IMR-90 (cell line): ENCODE data around the gene COLEC12. TPM values are rescaled to one million over a fixed set of nuclear protein-coding genes. Genes with fewer than 3 reads are reported as not detected.

Experiments used
- ATAC-seq: fragments of 200-7000 bp; cut with Tn5 transposase; 2 replicates; pipeline ENCODE4 v1.9.1; 2020; ENCODE audit warnings: low read depth, mild to moderate bottlenecking, moderate library complexity
- BruUV-seq: library from RNA; stranded (reverse); fragments of 400-500 nt; replicated peaks from 2 replicates; lab custom pipeline; 2021; lab: Mats Ljungman, UMichigan
- CTCF ChIA-PET: fragments of 300-600 bp; formaldehyde crosslinking; extraction: SDS; loops from one replicate; lab custom pipeline; 2021; ENCODE audit warnings: antibody characterized with exemption; lab: Yijun Ruan, JAX
- POLR2A ChIA-PET: fragments of 300-600 bp; sonication (Branson Sonifier 250); formaldehyde crosslinking; loops from one replicate; lab custom pipeline; 2022; ENCODE audit warnings: antibody characterized with exemption; ENCODE audit not compliant: unreplicated experiment; lab: Charles Lee
- DNase-seq: peaks from one replicate; pipeline ENCODE4 v3.0.0; 2013
- H2AFZ ChIP-seq: replicated peaks from 2 replicates; pipeline ENCODE3; 2013; ENCODE audit warnings: low read length, mild to moderate bottlenecking; ENCODE audit not compliant: poor library complexity
- H2AK5ac ChIP-seq: 2 replicates; pipeline ENCODE4 v1.6.1; 2013; ENCODE audit warnings: low read depth, low read length, inconsistent platforms
- H2AK9ac ChIP-seq: replicated peaks from 2 replicates; pipeline ENCODE3; 2013; ENCODE audit warnings: mild to moderate bottlenecking, low read depth, low read length, moderate library complexity; ENCODE audit not compliant: poor library complexity
- H2BK120ac ChIP-seq: 2 replicates; pipeline ENCODE4 v1.6.1; 2013; ENCODE audit warnings: low read depth, low read length, inconsistent platforms
- H2BK15ac ChIP-seq: 3 replicates; pipeline ENCODE4 v1.6.1; 2013; ENCODE audit warnings: low read depth, low read length, inconsistent platforms
- H2BK20ac ChIP-seq: 2 replicates; pipeline ENCODE4 v1.6.1; 2013; ENCODE audit warnings: low read depth, mild to moderate bottlenecking, inconsistent platforms, low read length, moderate library complexity
- H2BK5ac ChIP-seq: 2 replicates; pipeline ENCODE4 v1.6.1; 2013; ENCODE audit warnings: mild to moderate bottlenecking, low read depth, low read length, inconsistent platforms; ENCODE audit not compliant: poor library complexity, severe bottlenecking
- H3K14ac ChIP-seq: replicated peaks from 2 replicates; pipeline ENCODE4 v1.6.1; 2013; ENCODE audit warnings: low read depth, low read length, inconsistent platforms
- H3K18ac ChIP-seq: 2 replicates; pipeline ENCODE4 v1.6.1; 2013; ENCODE audit warnings: low read depth, low read length, control low read depth
- H3K23ac ChIP-seq: 2 replicates; pipeline ENCODE4 v1.6.1; 2013; ENCODE audit warnings: low read depth, low read length, inconsistent platforms
- H3K27ac ChIP-seq: 2 replicates; pipeline ENCODE4 v1.5.1; 2013; ENCODE audit warnings: mild to moderate bottlenecking, control low read depth, low read length; ENCODE audit not compliant: insufficient read depth
- H3K27me3 ChIP-seq: 2 replicates; pipeline ENCODE4 v1.6.1; 2013; ENCODE audit warnings: low read length; ENCODE audit not compliant: control insufficient read depth, insufficient read depth
- H3K36me3 ChIP-seq: 2 replicates; pipeline ENCODE4 v1.6.1; 2013; ENCODE audit warnings: low read length, mixed read lengths; ENCODE audit not compliant: control insufficient read depth, insufficient read depth
- H3K4ac ChIP-seq: 2 replicates; pipeline ENCODE4 v1.6.1; 2013; ENCODE audit warnings: low read depth, low read length, inconsistent platforms
- H3K4me1 ChIP-seq: 2 replicates; pipeline ENCODE4 v1.6.1; 2013; ENCODE audit warnings: low read length, mixed read lengths; ENCODE audit not compliant: control insufficient read depth, insufficient read depth
- H3K4me2 ChIP-seq: 2 replicates; pipeline ENCODE4 v1.6.1; 2013; ENCODE audit warnings: low read depth, mild to moderate bottlenecking, control low read depth, low read length, moderate library complexity
- H3K4me3 ChIP-seq: 2 replicates; pipeline ENCODE4 v1.5.1; 2013; ENCODE audit warnings: low read depth, mild to moderate bottlenecking, control low read depth, low read length, moderate library complexity; ENCODE audit not compliant: insufficient read depth
- H3K56ac ChIP-seq: 2 replicates; pipeline ENCODE4 v1.6.1; 2013; ENCODE audit warnings: low read length, inconsistent platforms; ENCODE audit not compliant: insufficient read depth; ENCODE audit errors: extremely low read depth
- H3K79me1 ChIP-seq, 2 experiments: 2 replicates each; pipeline ENCODE4 v1.6.1; 2013; ENCODE audit warnings: low read length in 2 of 2, inconsistent platforms in 1 of 2, low read depth in 1 of 2
- H3K9ac ChIP-seq: 2 replicates; pipeline ENCODE4 v1.6.1; 2013; ENCODE audit warnings: low read depth, low read length, control low read depth
- H3K9me1 ChIP-seq: 2 replicates; pipeline ENCODE4 v1.6.1; 2013; ENCODE audit warnings: low read length, inconsistent platforms; ENCODE audit not compliant: insufficient read depth
- H3K9me3 ChIP-seq: 2 replicates; pipeline ENCODE4 v1.6.1; 2013; ENCODE audit warnings: low read length; ENCODE audit not compliant: control insufficient read depth, insufficient read depth
- H4K20me1 ChIP-seq: 2 replicates; pipeline ENCODE4 v1.6.1; 2013; ENCODE audit warnings: low read length, inconsistent platforms; ENCODE audit not compliant: insufficient read depth
- H4K5ac ChIP-seq: 2 replicates; pipeline ENCODE4 v1.6.1; 2013; ENCODE audit warnings: mild to moderate bottlenecking, low read depth, low read length, control low read depth
- H4K8ac ChIP-seq, 2 experiments: 2 replicates each; pipeline ENCODE4 v1.6.1; 2013; ENCODE audit warnings: low read depth in 2 of 2, low read length in 2 of 2, control low read depth in 1 of 2, inconsistent platforms in 1 of 2
- H4K91ac ChIP-seq: 2 replicates; pipeline ENCODE4 v1.6.1; 2013; ENCODE audit warnings: low read depth, low read length, inconsistent platforms; ENCODE audit not compliant: insufficient read depth
- BHLHE40 ChIP-seq: fragments of 150-350 bp; IDR thresholded peaks from 2 replicates; pipeline ENCODE4 v1.6.1; 2016; ENCODE audit warnings: mild to moderate bottlenecking, low read depth, low read length
- CEBPB ChIP-seq: IDR thresholded peaks from 2 replicates; pipeline ENCODE4 v1.6.1; 2012; ENCODE audit warnings: low read depth, low read length, improper control_type of control experiment
- CHD1 ChIP-seq: IDR thresholded peaks from 2 replicates; pipeline ENCODE4 v1.6.1; 2012; ENCODE audit warnings: low read depth, low read length, improper control_type of control experiment
- FOS ChIP-seq: fragments of 150-350 bp; IDR thresholded peaks from 2 replicates; pipeline ENCODE4 v1.6.1; 2016; ENCODE audit warnings: low read depth, low read length
- MAFK ChIP-seq: IDR thresholded peaks from 2 replicates; pipeline ENCODE4 v1.6.1; 2012; ENCODE audit warnings: low read depth, low read length, improper control_type of control experiment
- MAZ ChIP-seq: IDR thresholded peaks from 2 replicates; pipeline ENCODE4 v1.6.1; 2012; ENCODE audit warnings: low read depth, mild to moderate bottlenecking, low read length, improper control_type of control experiment, moderate library complexity, borderline replicate concordance
- MXI1 ChIP-seq: IDR thresholded peaks from 2 replicates; pipeline ENCODE4 v1.6.1; 2012; ENCODE audit warnings: low read depth, mild to moderate bottlenecking, low read length, moderate library complexity, borderline replicate concordance
- NFE2L2 ChIP-seq: fragments of 150-350 bp; IDR thresholded peaks from 2 replicates; pipeline ENCODE4 v1.6.1; 2016; ENCODE audit warnings: low read depth, mild to moderate bottlenecking, low read length
- POLR2A ChIP-seq: IDR thresholded peaks from 2 replicates; pipeline ENCODE4 v1.6.1; 2012; ENCODE audit warnings: mild to moderate bottlenecking, low read depth, low read length
- RAD21 ChIP-seq: IDR thresholded peaks from 2 replicates; pipeline ENCODE4 v1.6.1; 2012; ENCODE audit warnings: low read length, improper control_type of control experiment
- RCOR1 ChIP-seq: IDR thresholded peaks from 2 replicates; pipeline ENCODE4 v1.6.1; 2012; ENCODE audit warnings: mild to moderate bottlenecking, low read length, improper control_type of control experiment; ENCODE audit not compliant: insufficient replicate concordance
- RFX5 ChIP-seq: IDR thresholded peaks from 2 replicates; pipeline ENCODE4 v1.8.0; 2012; ENCODE audit warnings: low read depth, mild to moderate bottlenecking, low read length, moderate library complexity
- SMC3 ChIP-seq: fragments of 150-350 bp; IDR thresholded peaks from 2 replicates; pipeline ENCODE4 v1.6.1; 2016; ENCODE audit warnings: low read depth, mild to moderate bottlenecking, antibody characterized with exemption, low read length, moderate library complexity
- WGBS, 2 experiments: methylation state at CpG; one replicate each; pipeline versions ENCODE4 v1.1.5 to v1.1.7; 2013; ENCODE audit warnings: missing lambda C conversion rate in 2 of 2; ENCODE audit not compliant: insufficient read length in 1 of 2; ENCODE audit errors: extremely low coverage in 2 of 2; 5-methylcytosine and 5-hydroxymethylcytosine counted together
- dilution Hi-C: fragments of 300-500 bp; cut with HindIII; formaldehyde crosslinking; loops from one replicate; pipeline ENCODE4 v1.14.3; 2018; ENCODE audit warnings: low sequenced_read_pairs; ENCODE audit not compliant: unreplicated experiment
- in situ Hi-C: fragments of 300-500 bp; cut with MboI; formaldehyde crosslinking; loops from 3 replicates; pipeline ENCODE4 v1.14.3; 2019; ENCODE audit warnings: low sequenced_read_pairs, inconsistent platforms, mixed read lengths
- intact Hi-C: fragments of 100-400 bp; cut with micrococcal nuclease; formaldehyde crosslinking; loops from 2 replicates; pipeline ENCODE4 v1.10.0; 2022
- polyA plus RNA-seq, 3 experiments: library from polyadenylated mRNA; depleted of rRNA; stranded (reverse); fragments of >200 nt; gene quantifications; 2 replicates each; pipeline ENCODE4 v1.2.3, GENCODE V29; 2012; ENCODE audit warnings: low replicate concordance in 1 of 3
- total RNA-seq: library from RNA; depleted of rRNA; stranded (reverse); fragments of >200 nt; gene quantifications from 2 replicates; pipeline ENCODE4 v1.2.3, GENCODE V29; 2012
- TF ChIP-seq, protein P1 (sequence below): fragments of 150-350 bp; IDR thresholded peaks from 2 replicates; pipeline ENCODE4 v1.6.1; 2016; ENCODE audit warnings: low read depth, mild to moderate bottlenecking, low read length, moderate library complexity, borderline replicate concordance
- TF ChIP-seq, protein P2 (sequence below): fragments of 150-350 bp; IDR thresholded peaks from 2 replicates; pipeline ENCODE4 v1.6.1; 2017; ENCODE audit warnings: mild to moderate bottlenecking, antibody characterized with exemption, low read length, low read depth
- TF ChIP-seq, protein P3 (sequence below): conservative IDR thresholded peaks from 2 replicates; pipeline ENCODE4 v1.5.1; 2012; ENCODE audit warnings: mild to moderate bottlenecking, low read depth, low read length, improper control_type of control experiment

The COLEC12 gene
- total and polyA plus RNA-seq, 2 of the 4 experiments (the other 2 are of a cell fraction), result 1.0 to 2.3 TPM

DNA sequence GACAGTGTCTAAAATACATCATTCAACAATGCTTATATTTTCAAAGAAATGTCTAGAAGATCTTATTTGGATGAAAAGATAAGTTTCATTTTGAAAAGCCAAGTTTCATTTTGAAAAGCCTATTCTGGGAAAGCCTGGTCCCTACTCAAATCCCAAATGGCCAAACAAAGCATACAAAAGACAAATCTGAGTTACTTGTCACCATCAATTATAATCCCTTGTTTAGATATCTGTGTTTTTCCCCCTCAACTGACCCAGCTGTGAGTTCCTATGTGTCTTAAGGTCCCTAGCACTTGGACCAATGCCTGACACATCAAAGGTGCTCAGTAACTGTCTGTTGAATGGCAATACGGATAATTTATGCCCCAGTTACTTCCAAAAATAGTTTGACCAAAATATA, 180.3 kb downstream of the COLEC12 start:
- no peak overlapping the region for H4K91ac ChIP-seq
- H3K9ac ChIP-seq, result no peak overlapping the region
- no peak overlapping the region for H2BK120ac ChIP-seq
- in situ Hi-C loops (no loop called here), dilution Hi-C loops (no loop called here), intact Hi-C loops (no loop called here)
- no peak overlapping the region for H2AK9ac ChIP-seq
- H3K27ac ChIP-seq, result no peak overlapping the region
- H4K5ac ChIP-seq, result no peak overlapping the region
- peaks cover 14% of the 10 kb centered on the region; the same call in 1 of the 2 replicates for H4K20me1 ChIP-seq
- no peak overlapping the region for H2BK15ac ChIP-seq
- no peak overlapping the region for H2BK5ac ChIP-seq
- no peak overlapping the region for H4K8ac ChIP-seq
- H3K4ac ChIP-seq, result no peak overlapping the region
- no peak overlapping the region for H2AK5ac ChIP-seq
- H3K23ac ChIP-seq, result no peak overlapping the region
- H3K14ac ChIP-seq, result no peak overlapping the region
- ChIA-PET POLR2A (no interaction called here), CTCF (no interaction called here)
- H2BK20ac ChIP-seq, result no peak overlapping the region
- DNase-seq (no peak), ATAC-seq (no peak)
- TF ChIP-seq MAZ (no peak), POLR2A (no peak), CHD1 (no peak), FOS (no peak), CEBPB (no peak), RCOR1 (no peak), RFX5 (no peak), SMC3 (no peak), MAFK (no peak), MXI1 (no peak), NFE2L2 (no peak), BHLHE40 (no peak), RAD21 (no peak)
- TF ChIP-seq, protein P1, sequence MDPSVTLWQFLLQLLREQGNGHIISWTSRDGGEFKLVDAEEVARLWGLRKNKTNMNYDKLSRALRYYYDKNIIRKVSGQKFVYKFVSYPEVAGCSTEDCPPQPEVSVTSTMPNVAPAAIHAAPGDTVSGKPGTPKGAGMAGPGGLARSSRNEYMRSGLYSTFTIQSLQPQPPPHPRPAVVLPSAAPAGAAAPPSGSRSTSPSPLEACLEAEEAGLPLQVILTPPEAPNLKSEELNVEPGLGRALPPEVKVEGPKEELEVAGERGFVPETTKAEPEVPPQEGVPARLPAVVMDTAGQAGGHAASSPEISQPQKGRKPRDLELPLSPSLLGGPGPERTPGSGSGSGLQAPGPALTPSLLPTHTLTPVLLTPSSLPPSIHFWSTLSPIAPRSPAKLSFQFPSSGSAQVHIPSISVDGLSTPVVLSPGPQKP, result no peak
- TF ChIP-seq, protein P2, sequence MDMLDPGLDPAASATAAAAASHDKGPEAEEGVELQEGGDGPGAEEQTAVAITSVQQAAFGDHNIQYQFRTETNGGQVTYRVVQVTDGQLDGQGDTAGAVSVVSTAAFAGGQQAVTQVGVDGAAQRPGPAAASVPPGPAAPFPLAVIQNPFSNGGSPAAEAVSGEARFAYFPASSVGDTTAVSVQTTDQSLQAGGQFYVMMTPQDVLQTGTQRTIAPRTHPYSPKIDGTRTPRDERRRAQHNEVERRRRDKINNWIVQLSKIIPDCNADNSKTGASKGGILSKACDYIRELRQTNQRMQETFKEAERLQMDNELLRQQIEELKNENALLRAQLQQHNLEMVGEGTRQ, result no peak
- TF ChIP-seq, protein P3, sequence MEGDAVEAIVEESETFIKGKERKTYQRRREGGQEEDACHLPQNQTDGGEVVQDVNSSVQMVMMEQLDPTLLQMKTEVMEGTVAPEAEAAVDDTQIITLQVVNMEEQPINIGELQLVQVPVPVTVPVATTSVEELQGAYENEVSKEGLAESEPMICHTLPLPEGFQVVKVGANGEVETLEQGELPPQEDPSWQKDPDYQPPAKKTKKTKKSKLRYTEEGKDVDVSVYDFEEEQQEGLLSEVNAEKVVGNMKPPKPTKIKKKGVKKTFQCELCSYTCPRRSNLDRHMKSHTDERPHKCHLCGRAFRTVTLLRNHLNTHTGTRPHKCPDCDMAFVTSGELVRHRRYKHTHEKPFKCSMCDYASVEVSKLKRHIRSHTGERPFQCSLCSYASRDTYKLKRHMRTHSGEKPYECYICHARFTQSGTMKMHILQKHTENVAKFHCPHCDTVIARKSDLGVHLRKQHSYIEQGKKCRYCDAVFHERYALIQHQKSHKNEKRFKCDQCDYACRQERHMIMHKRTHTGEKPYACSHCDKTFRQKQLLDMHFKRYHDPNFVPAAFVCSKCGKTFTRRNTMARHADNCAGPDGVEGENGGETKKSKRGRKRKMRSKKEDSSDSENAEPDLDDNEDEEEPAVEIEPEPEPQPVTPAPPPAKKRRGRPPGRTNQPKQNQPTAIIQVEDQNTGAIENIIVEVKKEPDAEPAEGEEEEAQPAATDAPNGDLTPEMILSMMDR, result no peak
- no TSS peak for BruUV-seq
- peaks cover 46% of the 10 kb centered on the region for H3K27me3 ChIP-seq
- peaks cover 3% of the 10 kb centered on the region; the same call in 1 of the 2 replicates for H3K9me1 ChIP-seq
- no peak overlapping the region for H3K18ac ChIP-seq
- no CpG with 5 or more reads among the region's 1 CpG for WGBS, 2 experiments
- H3K56ac ChIP-seq, result no peak overlapping the region
- H3K4me2 ChIP-seq, result no peak overlapping the region
- no peak overlapping the region for H2AFZ ChIP-seq
- no peaks in the 10 kb centered on the region for H3K36me3 ChIP-seq
- H3K4me3 ChIP-seq, result no peak overlapping the region
- H3K79me1 ChIP-seq, result no peaks in the 10 kb centered on the region
- H3K4me1 ChIP-seq, result peaks cover 1% of the 10 kb centered on the region; the same call in 1 of the 2 replicates
- H3K9me3 ChIP-seq, result no peaks in the 10 kb centered on the region
